GM20000 (cell line): Measurements from ENCODE around the gene NAA16.

ENCODE experiments used
- DNase-seq: peaks from one replicate; pipeline ENCODE4 v3.0.0; 2012; ENCODE audit warnings: low spot score
- CTCF ChIP-seq: IDR thresholded peaks from 2 replicates; pipeline ENCODE4 v1.5.1; 2012; ENCODE audit warnings: mild to moderate bottlenecking, control low read depth; ENCODE audit errors: extremely low read depth, missing control alignments

The NAA16 gene

GRCh38 chr13:41398494-41399170, 87.6 kb downstream of the NAA16 start:
- TF ChIP-seq CTCF = no peak
- no peak for DNase-seq

- TF ChIP-seq CTCF = no peak
- no peak for DNase-seq
Measured at GRCh38 chr13:41401366-41401765, 90.3 kb downstream of the NAA16 start.

GRCh38 chr13:41402691-41403511, 91.8 kb downstream of the NAA16 start:
- TF ChIP-seq CTCF = no peak
- DNase-seq = no peak

- no peak for TF ChIP-seq CTCF
Measured at GRCh38 chr13:41403983-41404382, 92.9 kb downstream of the NAA16 start.

GRCh38 chr13:41405367-41405766, 94.3 kb downstream of the NAA16 start:
- DNase-seq = no peak
- TF ChIP-seq CTCF = no peak

More at GRCh38 chr13:41403983-41404382, 92.9 kb downstream of the NAA16 start:
- DNase-seq = no peak

GRCh38 chr13:41407380-41407779, 96.3 kb downstream of the NAA16 start:
- TF ChIP-seq CTCF = no peak
- DNase-seq = no peak

GRCh38 chr13:41408121-41408520, 97.1 kb downstream of the NAA16 start:
- no peak for TF ChIP-seq CTCF
- DNase-seq = no peak
